HG03097 (cell line): ENCODE results near the gene SCAF1.

ENCODE experiments used
- ATAC-seq: cut with Tn5 transposase; IDR thresholded peaks from one replicate; pipeline ENCODE4 v1.9.1; 2021; ENCODE audit not compliant: unreplicated experiment, low FRiP score

SCAF1 gene

GRCh38 chr19:49684983-49685553 lies 43.1 kb downstream of the SCAF1 start:
- ATAC-seq: no peak

DNA sequence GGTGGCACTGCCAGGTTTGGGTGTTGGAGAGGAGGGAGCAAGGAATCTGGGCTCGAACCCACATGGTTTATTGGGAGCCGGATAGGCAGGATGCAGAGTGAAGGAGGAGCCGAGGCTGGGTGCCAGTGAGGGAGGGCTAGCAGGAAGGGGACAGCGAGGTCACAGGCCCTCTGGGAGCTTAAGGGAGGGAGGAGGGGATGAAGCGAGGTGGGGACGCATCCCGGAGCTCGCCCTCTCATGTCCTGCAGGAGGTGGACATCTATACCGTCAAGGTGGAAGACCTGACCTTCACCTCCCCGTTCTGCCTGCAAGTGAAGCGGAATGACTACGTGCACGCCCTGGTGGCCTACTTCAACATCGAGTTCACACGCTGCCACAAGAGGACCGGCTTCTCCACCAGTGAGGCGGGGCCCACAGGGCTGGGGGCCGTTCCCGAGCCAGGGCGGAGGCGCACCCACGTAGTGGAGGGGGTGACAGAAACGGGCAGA lies 43.9 kb downstream of the SCAF1 start:
- no peak for ATAC-seq

- no peak for ATAC-seq
These were observed 44.6 kb downstream of the SCAF1 start for GRCh38 chr19:49686503-49687088.

- no peak for ATAC-seq
These were observed 45.1 kb downstream of the SCAF1 start for GRCh38 chr19:49687150-49687549.

GRCh38 chr19:49687566-49688316 lies 45.7 kb downstream of the SCAF1 start:
- no peak for ATAC-seq

DNA sequence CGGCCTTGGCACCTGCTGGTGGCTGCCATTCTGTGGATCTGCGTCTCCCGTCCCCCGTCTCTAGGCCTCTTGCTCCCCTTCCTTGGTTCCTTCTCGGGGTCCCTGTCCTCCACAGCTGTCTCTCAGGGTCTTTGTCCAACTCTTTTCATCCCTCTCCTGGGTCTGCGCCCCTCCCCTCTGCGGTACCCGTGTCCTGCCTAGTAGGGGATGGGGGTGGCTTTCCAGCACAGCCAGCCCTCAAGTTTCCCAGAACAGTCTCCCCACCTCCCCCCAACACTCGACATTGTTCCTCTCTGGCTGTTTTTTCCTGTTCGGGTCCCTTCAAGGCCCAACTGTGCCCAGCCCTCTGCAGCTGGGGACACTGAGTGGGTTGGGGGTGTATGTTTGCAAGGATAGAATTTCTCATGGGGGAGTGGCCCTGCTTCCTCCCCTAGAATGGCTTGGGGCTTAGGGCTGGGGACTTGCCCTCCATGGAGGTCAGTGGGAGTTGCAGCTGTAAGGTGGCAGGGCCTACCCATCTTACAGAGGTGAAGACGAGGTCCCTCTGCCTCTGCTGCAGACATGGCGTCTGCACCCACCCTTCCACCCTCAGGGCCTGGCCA lies 46.6 kb downstream of the SCAF1 start:
- ATAC-seq: no peak

DNA sequence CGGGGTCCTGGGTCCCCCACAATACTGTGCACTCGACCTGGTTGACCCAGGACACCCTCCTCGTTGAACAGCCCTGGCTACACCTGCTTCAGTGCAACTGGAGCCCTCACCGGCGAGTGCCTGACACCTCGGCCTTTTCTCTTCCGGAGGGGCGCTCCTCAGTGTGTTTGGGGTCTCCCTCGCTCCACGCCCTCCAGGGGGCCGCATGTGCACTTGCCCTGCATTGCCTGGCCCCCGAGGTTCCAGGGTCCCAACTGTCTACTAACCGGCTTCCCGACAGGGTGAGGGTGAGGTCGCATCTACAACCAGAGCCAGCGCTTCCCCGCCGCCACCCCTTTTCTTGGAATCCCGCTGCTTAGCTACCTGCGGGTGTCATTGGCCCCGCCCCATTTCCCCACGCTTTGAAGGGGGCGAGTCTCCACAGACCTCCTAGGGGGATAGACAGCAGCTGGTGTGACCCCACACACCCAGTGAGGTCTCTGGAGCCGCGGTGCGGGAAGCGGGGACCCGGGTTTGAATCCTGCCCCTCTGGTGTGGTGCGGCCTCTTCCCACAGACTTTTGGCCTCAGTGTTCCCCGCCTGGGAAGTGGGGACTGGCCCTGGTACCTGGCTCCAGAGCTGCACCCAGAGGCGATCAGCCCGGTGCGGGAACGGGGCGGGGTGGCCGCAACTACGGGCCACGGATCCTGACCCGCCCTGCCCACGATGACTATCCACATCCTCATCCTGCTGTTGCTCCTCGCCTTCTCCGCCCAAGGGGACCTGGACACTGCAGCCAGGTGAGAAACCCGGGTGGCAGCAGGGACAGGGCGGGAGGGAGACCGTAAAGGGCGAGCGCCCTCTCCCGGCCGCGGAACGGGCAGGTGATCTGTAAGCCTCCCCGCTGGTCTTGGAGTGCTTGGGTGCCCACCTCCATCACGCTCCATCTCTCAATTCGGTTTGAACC lies 47.4 kb downstream of the SCAF1 start, which contains the start of gene ADM5:
Gene ADM5 (plus strand): TSS at position 462 of the 946 bp plus-strand sequence. CDS start 244 bp downstream, at position 706.
- ATAC-seq: no peak

DNA sequence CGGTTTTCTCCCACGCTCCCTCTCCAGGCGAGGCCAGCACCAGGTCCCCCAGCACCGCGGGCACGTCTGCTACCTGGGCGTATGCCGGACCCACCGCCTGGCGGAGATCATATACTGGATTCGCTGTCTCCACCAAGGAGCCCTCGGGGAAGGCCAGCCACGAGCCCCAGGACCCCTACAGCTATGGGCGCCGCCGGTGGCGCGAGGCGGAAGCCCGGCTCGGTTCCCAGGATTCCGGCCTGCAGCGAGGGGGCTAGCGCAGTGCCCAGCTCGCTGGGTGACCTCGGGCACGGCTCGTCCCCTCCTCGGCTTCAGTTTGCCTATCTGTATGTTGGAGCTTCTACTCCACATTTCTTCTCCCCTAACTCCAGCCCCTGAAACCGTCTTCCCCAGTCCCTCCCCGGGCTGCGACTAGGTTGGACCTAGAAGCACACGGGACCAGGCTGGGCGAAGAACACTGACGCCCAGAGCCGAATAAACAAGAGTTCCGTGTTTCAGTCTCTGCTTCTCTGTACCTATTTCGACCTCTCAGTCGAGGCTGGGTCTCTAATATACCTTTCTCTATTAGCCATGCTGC lies 48.2 kb downstream of the SCAF1 start:
- ATAC-seq: no peak

GRCh38 chr19:49690656-49691242 lies 48.7 kb downstream of the SCAF1 start, which contains the start of gene CPT1C:
Gene CPT1C, plus strand, starts transcription at chr19:49691116. Its CDS starts 1,137 bp downstream, at chr19:49692253.
- ATAC-seq: no peak

DNA sequence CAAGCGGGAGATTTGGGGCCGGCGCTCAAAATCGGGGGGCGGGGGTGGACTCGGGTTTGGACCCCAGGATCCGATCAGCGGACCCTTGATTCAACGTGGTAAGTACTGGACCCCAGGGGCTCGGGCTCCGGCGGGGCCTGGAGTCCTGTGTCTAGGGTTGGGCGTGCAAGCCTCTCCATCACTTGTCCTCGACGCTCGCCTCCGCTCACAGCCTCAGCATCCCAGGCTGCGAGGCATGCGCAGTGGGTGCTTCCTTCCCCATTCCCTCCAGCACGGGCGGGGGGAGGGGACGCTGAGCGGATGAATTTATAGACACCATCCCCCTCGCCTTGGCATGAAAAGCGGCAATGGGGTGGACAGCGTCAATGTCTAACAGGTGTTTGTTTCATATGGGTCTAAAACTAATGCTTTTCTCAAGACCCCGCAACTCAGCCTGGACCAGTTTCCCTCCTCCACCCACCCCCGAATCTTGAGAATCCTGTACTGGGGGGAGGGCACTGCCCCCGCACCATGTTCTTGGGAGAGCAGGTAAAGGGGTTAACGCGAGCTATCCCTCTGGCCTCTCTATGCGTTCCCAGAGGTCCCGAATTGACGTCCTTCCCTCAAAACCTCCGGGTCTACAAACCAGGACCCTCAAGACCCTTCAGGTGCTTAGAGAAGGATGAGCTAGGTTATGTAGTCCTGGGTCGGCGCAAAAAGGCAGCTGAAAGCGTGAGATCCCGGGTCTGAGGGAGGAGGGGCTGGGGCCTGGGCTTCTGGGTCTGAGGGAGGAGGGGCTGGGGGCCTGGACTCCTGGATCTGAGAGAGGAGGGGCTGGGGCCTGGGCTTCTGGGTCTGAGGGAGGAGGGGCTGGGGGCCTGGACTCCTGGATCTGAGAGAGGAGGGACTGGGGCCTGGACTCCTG lies 49.5 kb downstream of the SCAF1 start:
- no peak for ATAC-seq

DNA sequence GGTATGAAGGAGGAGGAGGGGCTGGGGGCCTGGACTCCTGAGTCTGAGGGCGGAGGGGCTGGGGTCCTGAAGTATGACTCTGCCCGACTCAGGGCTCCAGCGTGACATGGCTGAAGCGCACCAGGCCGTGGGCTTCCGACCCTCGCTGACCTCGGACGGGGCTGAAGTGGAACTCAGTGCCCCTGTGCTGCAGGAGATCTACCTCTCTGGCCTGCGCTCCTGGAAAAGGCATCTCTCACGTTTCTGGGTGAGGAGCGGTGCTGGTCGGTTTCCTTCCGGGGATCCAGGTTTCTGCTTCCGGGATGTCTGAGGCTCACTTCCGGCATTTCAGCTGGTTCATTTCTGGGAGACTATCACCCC lies 50.1 kb downstream of the SCAF1 start:
- ATAC-seq: no peak

DNA sequence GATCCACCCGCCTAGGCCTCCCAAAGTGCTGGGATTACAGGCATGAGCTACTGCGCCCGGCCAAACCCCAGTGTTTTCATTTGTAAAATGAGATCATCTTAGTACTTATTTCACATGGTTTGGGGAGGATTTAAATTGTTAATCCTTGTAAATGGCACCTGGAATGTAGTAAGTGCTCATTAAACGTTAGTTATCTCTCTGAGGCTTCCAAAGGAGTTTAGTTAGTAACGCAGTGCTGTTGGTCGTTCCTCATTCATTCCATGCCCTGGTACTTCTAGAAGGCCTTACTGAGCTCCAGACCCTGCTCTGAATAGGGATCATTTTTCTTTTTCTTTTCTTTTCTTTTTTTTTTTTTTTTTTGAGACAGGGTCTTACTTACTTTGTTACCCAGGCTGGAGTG lies 54.1 kb downstream of the SCAF1 start:
- no peak for ATAC-seq

DNA sequence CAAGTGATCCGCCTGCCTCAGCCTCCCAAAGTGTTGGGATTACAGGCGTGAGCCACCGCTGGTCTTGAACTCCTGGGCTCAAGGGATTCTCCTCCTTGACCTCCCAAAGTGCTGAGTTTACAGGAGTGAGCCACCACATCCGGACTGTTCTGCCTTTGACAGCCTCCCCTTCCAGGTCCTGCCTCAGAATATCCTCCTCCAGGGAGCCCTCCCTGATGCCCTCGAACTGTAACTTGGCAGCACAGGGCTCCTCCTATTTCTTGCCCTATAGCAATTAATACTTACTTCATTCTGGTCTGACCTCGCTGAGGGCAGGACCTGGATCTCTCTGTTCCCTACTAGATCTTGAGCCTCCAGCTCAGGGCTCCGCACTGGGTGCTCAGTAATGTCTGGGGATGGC lies 54.9 kb downstream of the SCAF1 start:
- no peak for ATAC-seq

DNA sequence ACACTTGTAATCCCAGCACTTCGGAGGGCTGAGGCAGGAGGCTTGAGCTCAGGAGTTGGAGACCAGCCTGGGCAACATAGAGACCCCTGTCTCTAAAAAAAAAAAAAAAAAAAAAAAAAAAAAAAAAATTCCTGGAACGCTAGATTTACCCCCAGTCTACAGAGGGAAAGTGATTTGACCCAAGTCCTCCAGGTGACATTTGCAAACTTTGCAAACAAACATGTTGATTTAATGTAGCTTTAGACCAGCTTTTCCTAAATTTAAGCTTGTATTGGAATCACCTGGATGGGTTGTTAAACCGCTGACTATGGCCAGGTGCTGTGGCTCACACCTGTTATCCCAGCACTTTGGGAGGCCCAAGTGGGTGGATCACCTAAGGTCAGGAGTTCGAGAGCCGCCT lies 57.4 kb downstream of the SCAF1 start:
- no peak for ATAC-seq

DNA sequence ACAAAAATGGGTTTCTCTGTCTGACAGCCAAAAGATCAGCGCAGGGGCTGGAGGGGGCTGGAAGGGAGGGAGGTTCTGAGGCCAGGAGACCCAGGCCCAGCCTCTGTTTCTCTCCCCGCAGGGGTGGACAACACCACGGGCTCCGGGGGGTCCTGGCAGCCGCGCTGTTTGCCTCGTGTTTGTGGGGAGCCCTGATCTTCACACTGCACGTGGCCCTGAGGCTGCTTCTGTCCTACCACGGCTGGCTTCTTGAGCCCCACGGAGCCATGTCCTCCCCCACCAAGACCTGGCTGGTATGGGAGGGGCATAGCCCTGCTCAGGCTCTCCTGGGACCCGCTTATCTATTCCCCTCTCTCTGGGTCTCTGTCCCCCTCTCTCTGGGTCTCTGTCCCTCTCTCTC lies 58.6 kb downstream of the SCAF1 start:
- ATAC-seq: no peak

DNA sequence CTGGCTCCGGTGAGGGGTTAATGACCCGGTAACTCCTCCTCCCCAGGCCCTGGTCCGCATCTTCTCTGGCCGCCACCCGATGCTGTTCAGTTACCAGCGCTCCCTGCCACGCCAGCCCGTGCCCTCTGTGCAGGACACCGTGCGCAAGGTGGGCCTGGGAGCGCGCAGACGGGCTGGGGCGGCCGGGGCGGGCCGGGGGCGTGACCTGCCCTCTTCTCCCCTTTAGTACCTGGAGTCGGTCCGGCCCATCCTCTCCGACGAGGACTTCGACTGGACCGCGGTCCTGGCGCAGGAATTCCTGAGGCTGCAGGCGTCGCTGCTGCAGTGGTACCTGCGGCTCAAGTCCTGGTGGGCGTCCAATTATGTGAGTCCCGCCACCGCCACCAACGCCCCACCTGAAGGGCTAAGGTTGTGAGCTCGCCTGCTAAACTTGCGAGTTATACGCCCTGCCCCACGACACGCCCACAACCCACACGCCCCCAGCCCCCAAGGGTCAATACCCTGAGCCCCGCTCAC lies 59.3 kb downstream of the SCAF1 start:
- ATAC-seq: no peak

DNA sequence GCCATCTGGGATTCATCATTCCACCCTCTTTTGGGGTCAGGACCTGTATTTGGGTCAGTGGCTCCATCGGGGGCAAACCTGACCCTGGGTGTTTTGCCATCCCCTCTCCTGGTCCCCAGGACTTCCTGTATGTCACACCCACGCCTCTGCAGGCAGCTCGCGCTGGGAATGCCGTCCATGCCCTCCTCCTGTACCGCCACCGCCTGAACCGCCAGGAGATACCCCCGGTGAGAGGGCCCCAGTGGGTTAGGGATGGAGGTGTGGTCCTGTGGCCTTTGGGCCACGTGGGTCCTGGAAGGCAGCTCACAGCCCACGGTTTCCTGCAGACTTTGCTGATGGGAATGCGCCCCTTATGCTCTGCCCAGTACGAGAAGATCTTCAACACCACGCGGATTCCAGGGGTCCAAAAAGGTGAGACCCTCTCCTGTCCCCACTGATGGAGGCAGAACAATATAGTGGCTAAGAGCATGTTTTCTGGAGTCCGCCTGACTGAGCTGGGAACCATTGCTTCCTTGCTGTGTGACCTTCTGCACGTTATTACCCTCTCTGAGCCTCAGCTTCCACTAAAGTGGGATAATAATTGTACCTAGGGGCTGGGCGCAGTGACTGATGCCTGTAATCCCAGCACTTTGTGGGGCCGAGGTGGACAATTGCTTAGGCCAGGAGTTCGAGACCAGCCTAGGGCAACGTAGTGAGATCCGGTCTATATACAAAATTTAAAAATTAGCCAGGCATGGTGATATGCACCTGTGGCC lies 63.1 kb downstream of the SCAF1 start:
- no peak for ATAC-seq

GRCh38 chr19:49705919-49706318 lies 63.9 kb downstream of the SCAF1 start:
- ATAC-seq: no peak
